Psoas muscle (tissue), 8 donors: ENCODE results near the gene PDE11A. TPM values are rescaled to one million over a fixed set of nuclear protein-coding genes. Genes with fewer than 3 reads are reported as not detected.
A peak's percentile ranks its signal among the peaks of the same experiment; 100 is the strongest.

Source experiments
- ATAC-seq, 4 donors: fragments of 200-7000 bp; cut with Tn5 transposase; one replicate each; pipeline ENCODE4 v1.9.1; 2020; ENCODE audit warnings: moderate library complexity in 3 of 4, mild to moderate bottlenecking in 2 of 4
- DNase-seq, 2 donors: peaks; one replicate each; pipeline ENCODE4 v3.0.0-alpha.2; 2020
- H3K27ac ChIP-seq: fragments of 200-600 bp; one replicate; pipeline ENCODE4 v1.8.0; 2022
- H3K27me3 ChIP-seq, 3 donors: fragments of 200-600 bp in 1 of 3; one replicate each; pipeline versions ENCODE4 v1.6.1 to v1.8.0; 2013 to 2022; ENCODE audit warnings: low read length in 2 of 3, mild to moderate bottlenecking in 2 of 3, moderate library complexity in 1 of 3; ENCODE audit not compliant: insufficient read depth in 3 of 3
- H3K36me3 ChIP-seq, 2 donors: fragments of 200-600 bp in 1 of 2; one replicate each; pipeline versions ENCODE4 v1.6.1 to v1.8.0; 2013 to 2022; ENCODE audit warnings: low read depth in 1 of 2, mild to moderate bottlenecking in 1 of 2, moderate library complexity in 1 of 2; ENCODE audit not compliant: insufficient read depth in 1 of 2
- H3K4me1 ChIP-seq: fragments of 200-600 bp; one replicate; pipeline ENCODE4 v1.8.0; 2022
- H3K4me3 ChIP-seq: fragments of 200-600 bp; one replicate; pipeline ENCODE4 v1.8.0; 2022; ENCODE audit warnings: mild to moderate bottlenecking
- H3K9me3 ChIP-seq: fragments of 200-600 bp; one replicate; pipeline ENCODE4 v1.8.0; 2022
- CTCF ChIP-seq: fragments of 200-600 bp; IDR thresholded peaks from one replicate; pipeline ENCODE4 v1.8.0; 2022; ENCODE audit warnings: antibody characterized with exemption
- WGBS, 3 donors: extraction: QIAGEN DNeasy Blood & Tissue Kit; methylation state at CpG; one replicate each; pipeline versions ENCODE4 v1.1.6 to v1.1.7; 2013; 5-methylcytosine and 5-hydroxymethylcytosine counted together
- intact Hi-C, 2 donors: fragments of 100-400 bp; cut with DNase I; formaldehyde crosslinking; loops; one replicate each; pipeline versions ENCODE4 v1.11.0 to v1.14.2; 2022
- polyA plus RNA-seq, 3 donors: library from polyadenylated mRNA; stranded (reverse); fragments of 200-250 nt; gene quantifications; one replicate each; pipeline ENCODE4 v1.2.3, GENCODE V29; 2013
- total RNA-seq, 4 donors: library from RNA; stranded (reverse); fragmentation: NEBNext Ultra II Directional in 2 of 4; extraction: Animal tissue kit (Norgen Biotek cat#: 25700) in 2 of 4; gene quantifications; one replicate each; pipeline versions ENCODE4 v1.2.1 to v1.2.4, GENCODE V29; 2021 to 2023
- donor health status: healthy with polysubstance abuse.
- donor health status: DM: no; HTN: no; CAD: no; lungs with moderate emphysema.
- donor health status: Bipolar disorder and iron deficiency.
- donor health status: healthy.
- donor health status: DM: yes; HTN: yes; CAD: no.
- donor health status: DM: no; HTN: no; CAD: no.
- donor health status: DM: no; HTN: no; CAD: no.
- donor health status: DM: yes; HTN: yes; CAD: no.

PDE11A gene
- total and polyA plus RNA-seq, 7 donors = 0.35 to 39.7 (median 2.3) TPM

- 30 to 37% (median 33%) methylated on average over 3 of the region's 3 CpGs for WGBS, 3 donors
- Histone ChIP-seq H3K27ac (no peak overlapping the region), H3K36me3 (no peaks in the 10 kb centered on the region), H3K4me1 (no peaks in the 10 kb centered on the region), H3K9me3 (no peaks in the 10 kb centered on the region), H3K27me3 (no peaks in the 10 kb centered on the region), H3K4me3 (no peak overlapping the region)
- DNase-seq (no peak), ATAC-seq (peak in 3 of 4 donors; percentile 37 to 58 (median 57))
- peak; percentile 59 for TF ChIP-seq CTCF
- intact Hi-C loops = loop anchor here (5.0 to 10.0 kb wide), 5 partner anchors 110 to 450 kb away; no protein-coding TSS in a partner anchor
These were observed 468.1 kb downstream of the PDE11A start for GRCh38 chr2:177604271-177605065.

- peaks cover 5% of the 10 kb centered on the region for H3K4me1 ChIP-seq
- H3K27me3 ChIP-seq = no peaks in the 10 kb centered on the region
- intact Hi-C loops = loop anchor here (5.0 to 10.0 kb wide), 5 partner anchors 109 to 449 kb away; no protein-coding TSS in a partner anchor
- TF ChIP-seq CTCF = no peak
- ATAC-seq (no peak), DNase-seq (no peak)
- no peak overlapping the region for H3K27ac ChIP-seq
- H3K4me3 ChIP-seq = no peak overlapping the region
- H3K36me3 ChIP-seq = no peaks in the 10 kb centered on the region
- no peaks in the 10 kb centered on the region for H3K9me3 ChIP-seq
- 66 to 73% (median 67%) methylated on average over 3 of the region's 3 CpGs for WGBS, 3 donors
These were observed 468.8 kb downstream of the PDE11A start for GRCh38 chr2:177603768-177604167.

DNA sequence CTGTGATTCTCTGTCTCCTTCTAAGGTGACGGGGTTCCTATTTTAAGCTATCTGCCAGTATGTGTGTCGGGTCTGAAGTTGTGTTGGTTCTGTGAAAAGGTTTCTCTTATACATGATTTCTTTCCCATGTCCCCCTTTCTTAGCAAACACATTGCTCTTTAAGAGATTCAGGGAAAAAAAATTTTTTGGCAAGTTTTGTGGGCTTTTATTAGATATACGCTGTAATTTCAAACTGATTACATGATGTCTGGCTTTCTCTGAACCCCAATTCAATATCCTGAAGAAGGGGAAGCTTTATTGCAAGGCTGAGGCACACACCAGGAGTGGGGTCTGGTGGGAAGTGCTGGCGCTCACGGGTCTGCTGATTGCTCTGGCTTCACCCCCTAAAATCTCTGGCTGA is 469.4 kb downstream of the PDE11A start:
- Histone ChIP-seq H3K27me3 (no peaks in the 10 kb centered on the region), H3K4me1 (peaks cover 11% of the 10 kb centered on the region), H3K27ac (no peak overlapping the region), H3K4me3 (no peak overlapping the region), H3K36me3 (no peaks in the 10 kb centered on the region), H3K9me3 (no peaks in the 10 kb centered on the region)
- DNase-seq (no peak), ATAC-seq (no peak)
- WGBS, 3 donors = 71 to 82% (median 75%) methylated on average over 5 of the region's 5 CpGs
- intact Hi-C loops = loop anchor here (5.0 to 10.0 kb wide), 5 partner anchors 108 to 448 kb away; no protein-coding TSS in a partner anchor
- TF ChIP-seq CTCF = no peak

GRCh38 chr2:177602611-177603164 is 469.9 kb downstream of the PDE11A start:
- TF ChIP-seq CTCF = no peak
- H3K4me1 ChIP-seq = peaks cover 16% of the 10 kb centered on the region
- 65 to 67% (median 65%) methylated on average over 2 of the region's 2 CpGs for WGBS, 3 donors
- intact Hi-C loops = loop anchor here (5.0 to 10.0 kb wide), 5 partner anchors 108 to 448 kb away; no protein-coding TSS in a partner anchor
- no peaks in the 10 kb centered on the region for H3K36me3 ChIP-seq
- ATAC-seq (no peak), DNase-seq (no peak)
- H3K9me3 ChIP-seq = no peaks in the 10 kb centered on the region
- H3K27me3 ChIP-seq = no peaks in the 10 kb centered on the region
- no peak overlapping the region for H3K4me3 ChIP-seq
- no peak overlapping the region for H3K27ac ChIP-seq
